Stimulated activated CD4-positive, alpha-beta T cell treated with anti-CD3 and anti-CD28 coated beads, Interleukin-2, amount 100 ng/mL, for 4 hours (primary cell): ENCODE measurements around the gene LRATD1.
"Not testable (repeated sequence)": the region's sequence is repeated elsewhere in the genome, so short reads cannot be mapped to it uniquely, and the experiment has no call there.

ENCODE experiments used
- DNase-seq: peaks from one replicate; pipeline ENCODE4 v3.0.0-alpha.2; 2020; ENCODE audit warnings: low read depth

The LRATD1 gene, protein sequence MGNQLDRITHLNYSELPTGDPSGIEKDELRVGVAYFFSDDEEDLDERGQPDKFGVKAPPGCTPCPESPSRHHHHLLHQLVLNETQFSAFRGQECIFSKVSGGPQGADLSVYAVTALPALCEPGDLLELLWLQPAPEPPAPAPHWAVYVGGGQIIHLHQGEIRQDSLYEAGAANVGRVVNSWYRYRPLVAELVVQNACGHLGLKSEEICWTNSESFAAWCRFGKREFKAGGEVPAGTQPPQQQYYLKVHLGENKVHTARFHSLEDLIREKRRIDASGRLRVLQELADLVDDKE

GRCh38 chr2:14632133-14632936 lies at the start of gene LRATD1:
TSS of gene LRATD1 (plus strand) at chr2:14632717. CDS start at chr2:14633980, 1,263 bp downstream.
- DNase-seq = no peak

- DNase-seq = no peak
Measured at GRCh38 chr2:14583059-14583458, 49.5 kb upstream of the LRATD1 start.

DNA sequence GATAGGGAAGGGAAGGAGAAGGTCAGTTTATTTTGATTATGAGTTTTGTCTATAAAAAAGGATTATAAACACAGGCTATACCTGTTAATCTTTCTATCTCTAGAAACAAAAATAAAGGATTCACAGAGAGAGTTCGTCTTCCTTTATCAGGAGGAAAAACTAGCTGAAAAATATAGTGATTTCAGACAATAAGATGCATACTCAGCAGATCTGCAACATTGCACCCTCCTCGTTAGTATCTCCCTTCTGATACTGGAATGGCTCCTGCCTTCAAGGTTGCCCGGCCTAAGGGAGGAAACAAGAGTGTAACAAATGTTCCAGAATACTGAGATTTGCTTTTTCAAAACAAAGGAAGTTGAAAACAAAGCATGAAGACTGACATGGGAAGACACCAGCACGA lies 48.7 kb upstream of the LRATD1 start:
- no peak for DNase-seq

DNA sequence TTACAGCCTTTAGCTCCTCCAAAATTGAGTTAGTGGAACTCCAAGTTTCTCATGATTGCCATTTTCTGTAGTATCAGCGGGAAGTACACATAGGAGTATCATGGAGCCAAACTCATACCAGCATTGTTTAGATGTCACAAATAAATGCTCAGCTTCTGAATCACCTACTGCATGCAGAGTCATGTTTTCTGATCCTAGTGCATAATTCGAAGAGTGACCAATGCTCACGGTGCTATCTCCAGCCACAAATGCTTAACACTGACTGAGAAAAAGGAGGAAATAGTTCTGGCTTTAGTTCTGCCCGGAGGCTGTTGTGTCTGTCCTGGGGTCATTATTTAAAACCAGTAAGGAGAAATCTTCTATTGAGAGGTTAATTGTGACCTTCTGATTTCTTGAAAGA lies 45.4 kb upstream of the LRATD1 start:
- DNase-seq = no peak

- DNase-seq = no peak
Measured at GRCh38 chr2:14601156-14601770, 31.3 kb upstream of the LRATD1 start.

DNA sequence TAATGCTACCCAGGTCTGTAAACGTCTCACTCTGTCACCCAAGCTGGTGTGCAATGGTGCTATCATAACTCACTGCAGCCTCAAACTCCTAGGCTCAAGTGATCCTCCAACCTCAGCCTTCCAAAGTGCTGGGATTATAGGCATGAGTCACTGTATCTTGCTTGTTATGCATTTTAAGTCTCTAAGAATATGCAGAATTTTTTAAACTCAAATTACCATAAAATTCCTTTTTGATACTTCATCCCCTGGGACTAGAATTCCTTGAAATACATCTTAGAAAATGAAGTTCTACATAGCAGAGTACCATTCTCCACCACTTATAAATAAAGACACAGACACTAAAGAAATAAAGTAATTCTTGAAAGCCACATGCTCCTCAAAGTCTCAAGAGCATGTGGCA lies 30.2 kb upstream of the LRATD1 start:
- DNase-seq = no peak

GRCh38 chr2:14603676-14604075 lies 28.8 kb upstream of the LRATD1 start:
- DNase-seq = no peak

- no peak for DNase-seq
Measured at GRCh38 chr2:14608245-14608644, 24.3 kb upstream of the LRATD1 start.

DNA sequence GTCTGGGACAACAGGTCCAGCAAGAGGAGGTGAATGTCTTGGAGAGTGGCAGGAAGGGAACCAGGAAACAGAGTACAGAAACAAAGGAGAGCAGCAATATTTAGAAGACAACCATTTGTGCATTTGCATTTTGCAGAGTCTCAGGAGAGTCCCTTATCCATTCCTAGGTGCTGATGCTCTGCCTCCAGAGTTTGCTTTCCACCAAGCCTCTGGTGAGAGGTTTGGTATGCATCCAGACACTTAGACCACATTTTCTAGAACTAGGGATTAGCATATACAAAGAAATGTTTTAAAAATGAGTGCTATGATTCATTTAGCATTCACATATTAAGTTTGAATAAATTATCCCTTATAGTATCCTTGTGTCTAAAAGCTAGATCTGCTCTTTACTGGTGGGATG lies 18.5 kb upstream of the LRATD1 start:
- DNase-seq = no peak

DNA sequence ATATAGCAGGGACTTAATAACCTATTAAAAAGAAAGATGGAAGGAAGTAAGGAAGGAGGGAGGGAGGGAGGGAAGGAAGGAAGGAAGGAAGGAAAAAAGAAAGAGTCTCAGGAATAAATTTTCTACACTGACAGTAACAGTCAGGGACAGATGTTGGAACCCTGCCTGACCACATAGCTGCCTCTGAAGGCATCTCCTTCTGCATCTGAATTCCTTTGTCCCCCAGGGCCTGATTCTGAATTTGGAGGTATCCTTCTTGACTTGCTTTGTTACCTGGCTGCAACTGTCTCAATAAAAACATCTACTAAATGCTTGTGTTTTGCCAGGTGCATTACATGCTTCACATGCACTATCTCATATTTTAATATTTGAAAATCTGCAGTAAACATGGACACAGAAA lies 17.4 kb upstream of the LRATD1 start:
- DNase-seq = no peak

DNA sequence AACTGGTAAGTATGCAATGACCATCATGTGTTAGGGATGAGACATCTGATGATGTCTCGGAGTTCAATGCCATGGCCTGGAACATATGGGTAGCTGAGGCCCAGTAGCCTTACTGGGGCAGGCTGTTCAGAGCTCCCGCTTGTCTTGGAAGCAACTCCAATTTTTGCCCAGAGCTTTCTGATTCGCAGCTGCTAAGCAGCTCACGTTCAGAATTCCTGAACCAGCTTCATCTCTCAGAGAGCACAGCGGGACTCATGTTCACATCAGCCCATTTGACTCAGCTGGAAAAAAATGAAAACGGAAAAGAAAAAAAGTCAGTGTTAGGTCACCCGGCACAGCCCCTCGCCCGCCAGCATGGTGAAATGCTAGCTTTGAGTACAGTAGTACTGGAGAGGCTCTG lies 16.8 kb upstream of the LRATD1 start:
- DNase-seq = no peak

GRCh38 chr2:14616342-14616741 lies 16.2 kb upstream of the LRATD1 start:
- DNase-seq = no peak

- DNase-seq = no peak
Measured at GRCh38 chr2:14616950-14617349, 15.6 kb upstream of the LRATD1 start.

DNA sequence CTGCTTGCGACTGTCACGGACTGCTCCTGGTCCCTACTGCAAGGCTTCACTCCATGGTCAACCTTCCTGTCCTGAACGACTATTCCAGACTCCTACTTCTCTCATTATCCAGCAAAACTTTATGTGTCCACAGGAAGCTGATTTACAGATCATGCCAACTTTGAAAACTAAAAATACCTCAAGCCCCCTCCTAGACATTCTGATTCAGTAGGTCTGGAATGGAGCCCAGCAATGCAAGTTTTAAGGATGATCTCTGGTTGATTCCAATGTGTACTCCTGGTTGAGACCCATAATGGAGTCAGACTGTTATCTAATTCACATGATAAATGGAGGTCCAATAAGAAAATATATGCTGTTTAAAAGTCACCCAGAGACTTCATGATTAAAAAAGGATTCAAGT lies 13.1 kb upstream of the LRATD1 start:
- no peak for DNase-seq

DNA sequence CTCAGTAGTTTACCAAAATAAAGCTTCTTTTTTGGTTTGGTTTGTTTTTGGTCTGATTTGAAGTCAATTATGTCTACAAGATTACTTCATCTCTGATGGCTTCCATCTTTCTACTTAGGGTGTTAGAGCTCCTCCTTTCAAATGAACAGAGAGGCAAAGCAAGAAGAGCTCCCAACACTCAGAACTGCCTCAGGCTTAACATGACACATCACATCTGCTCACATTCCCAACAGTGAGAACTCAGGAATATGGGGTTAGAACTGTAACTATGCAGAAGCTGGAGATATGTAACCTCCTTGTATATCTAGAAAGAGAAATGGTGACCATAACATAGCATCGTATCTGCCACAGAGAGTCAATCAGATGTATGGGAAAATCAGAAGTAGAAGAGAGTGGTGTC lies 11.4 kb upstream of the LRATD1 start:
- no peak for DNase-seq

DNA sequence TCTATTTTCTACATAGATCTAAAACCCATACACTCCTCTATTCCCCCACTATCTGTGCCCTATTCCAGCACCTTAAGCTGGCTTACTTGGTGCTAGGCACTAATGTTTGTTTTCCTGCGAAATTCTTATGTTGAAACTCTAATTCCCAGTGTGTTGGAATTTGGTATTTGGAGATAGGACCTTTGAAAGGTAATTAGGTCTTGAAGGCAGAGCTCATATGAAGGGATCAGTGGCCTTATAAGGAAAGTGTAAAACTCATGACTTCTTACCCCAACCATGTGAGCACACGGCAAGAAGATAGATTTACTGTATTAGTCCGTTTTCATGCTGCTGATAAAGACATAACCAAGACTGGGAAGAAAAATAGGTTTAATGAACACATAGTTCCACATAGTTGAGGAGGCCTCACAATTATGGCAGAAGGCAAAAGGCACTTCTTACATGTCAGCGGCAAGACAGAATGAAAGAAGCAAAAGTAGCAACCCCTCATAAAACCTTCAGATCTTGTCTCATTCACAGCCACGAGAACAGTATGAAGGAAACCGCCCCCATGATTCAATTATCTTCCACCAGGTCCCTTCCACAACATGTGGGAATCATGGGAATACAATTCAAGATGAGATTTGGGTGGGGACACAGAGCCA lies 10.5 kb upstream of the LRATD1 start:
- DNase-seq = no peak

- not testable (repeated sequence) for DNase-seq
Measured at GRCh38 chr2:14622550-14622939, 10.0 kb upstream of the LRATD1 start.

- no peak for DNase-seq
Measured at GRCh38 chr2:14623237-14623636, 9.3 kb upstream of the LRATD1 start.

- no peak for DNase-seq
Measured at GRCh38 chr2:14626873-14627272, 5.6 kb upstream of the LRATD1 start.

GRCh38 chr2:14628901-14629300 lies 3.6 kb upstream of the LRATD1 start:
- no peak for DNase-seq

GRCh38 chr2:14631406-14632040 lies 994 bp upstream of the LRATD1 start:
- DNase-seq = no peak

GRCh38 chr2:14633061-14633460 lies 544 bp downstream of the LRATD1 start:
- DNase-seq = no peak
